ENCODE measurements around the gene GPC5. TPM values are rescaled to one million over a fixed set of nuclear protein-coding genes. Genes with fewer than 3 reads are reported as not detected.

GPC5 gene
- total RNA-seq, 4 donors from 2014 or later, result 0.24 to 30.8 (median 1.8) TPM; not detected in 1

GRCh38 chr13:92487238-92487637 is 1088.8 kb downstream of the GPC5 start:
- H3K27ac ChIP-seq, result no peak overlapping the region
- no peak overlapping the region for H3K4me3 ChIP-seq
- H3K4me1 ChIP-seq, result no peaks in the 10 kb centered on the region
- no peaks in the 10 kb centered on the region for H3K9me3 ChIP-seq
- H3K27me3 ChIP-seq, result no peaks in the 10 kb centered on the region
- no peak for DNase-seq
- H3K36me3 ChIP-seq, result no peaks in the 10 kb centered on the region
- intact Hi-C loops (cut with DNase I; ENCODE audit: low total_unique reads), result no loop called here
- TF ChIP-seq POLR2A (IDR thresholded peaks at IDR 0.05), result no peak
- no peak for TF ChIP-seq CTCF (IDR thresholded peaks at IDR 0.05)

- intact Hi-C loops (cut with DNase I; ENCODE audit: low total_unique reads), result no loop called here
- no peak for DNase-seq
- Histone ChIP-seq H3K4me1 (no peaks in the 10 kb centered on the region), H3K36me3 (no peaks in the 10 kb centered on the region), H3K27ac (no peak overlapping the region), H3K9me3 (no peaks in the 10 kb centered on the region), H3K27me3 (no peaks in the 10 kb centered on the region), H3K4me3 (no peak overlapping the region)
- TF ChIP-seq POLR2A (IDR thresholded peaks at IDR 0.05) (no peak), CTCF (IDR thresholded peaks at IDR 0.05) (no peak)
Measured at GRCh38 chr13:92488249-92488852, 1089.9 kb downstream of the GPC5 start.

GRCh38 chr13:92491839-92492238 is 1093.4 kb downstream of the GPC5 start:
- H3K4me3 ChIP-seq, result no peak overlapping the region

DNA sequence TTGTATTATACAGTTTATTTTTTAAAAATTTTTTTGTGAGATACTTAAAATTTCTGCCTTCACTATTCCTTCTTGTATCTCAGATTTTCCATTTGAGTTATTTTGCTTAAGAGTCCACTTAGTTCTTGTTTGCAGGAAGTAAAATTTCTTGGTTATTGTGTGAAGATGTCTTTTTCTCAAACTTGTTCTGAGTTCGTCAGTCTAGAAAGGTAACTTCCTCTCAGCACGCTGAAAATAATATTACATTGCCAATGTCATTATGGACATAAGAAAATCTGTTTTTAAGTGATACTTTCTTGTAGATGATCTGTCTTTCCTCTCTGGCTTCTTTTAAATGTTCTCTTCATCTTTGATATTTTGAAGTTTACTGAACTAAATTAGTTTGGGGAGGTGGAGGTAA is 1096.5 kb downstream of the GPC5 start:
- Histone ChIP-seq H3K9me3 (no peaks in the 10 kb centered on the region), H3K27ac (no peak overlapping the region), H3K4me1 (no peaks in the 10 kb centered on the region), H3K4me3 (no peak overlapping the region), H3K36me3 (no peaks in the 10 kb centered on the region), H3K27me3 (no peaks in the 10 kb centered on the region)
- no peak for TF ChIP-seq POLR2A (IDR thresholded peaks at IDR 0.05)
- no peak for TF ChIP-seq CTCF (IDR thresholded peaks at IDR 0.05)
- intact Hi-C loops (cut with DNase I; ENCODE audit: low total_unique reads), result no loop called here
- no peak for DNase-seq

More at GRCh38 chr13:92491839-92492238, 1093.4 kb downstream of the GPC5 start:
- Histone ChIP-seq H3K4me1 (no peaks in the 10 kb centered on the region), H3K9me3 (no peaks in the 10 kb centered on the region), H3K36me3 (no peaks in the 10 kb centered on the region), H3K27ac (no peak overlapping the region), H3K27me3 (no peaks in the 10 kb centered on the region)
- TF ChIP-seq POLR2A (IDR thresholded peaks at IDR 0.05) (no peak), CTCF (IDR thresholded peaks at IDR 0.05) (no peak)
- DNase-seq, result no peak
- intact Hi-C loops (cut with DNase I; ENCODE audit: low total_unique reads), result no loop called here

DNA sequence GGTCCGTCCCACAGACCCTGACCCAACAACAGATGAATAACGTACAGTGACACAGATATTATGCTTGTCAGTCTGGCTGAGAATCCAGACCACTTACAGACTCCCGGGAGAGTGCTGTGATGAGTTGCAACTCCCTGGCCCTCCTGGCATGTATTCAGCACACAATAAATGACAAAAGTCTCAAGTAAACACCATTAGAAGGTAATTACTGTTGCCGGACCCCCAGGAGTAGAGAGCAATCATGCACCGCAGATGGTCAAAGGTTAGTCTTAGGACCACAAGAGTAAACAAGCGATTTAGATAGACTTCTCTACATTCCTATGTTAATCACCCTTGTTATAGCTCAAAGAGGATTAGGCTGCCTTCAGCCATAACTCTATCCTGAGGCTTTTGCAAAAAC is 1101.8 kb downstream of the GPC5 start:
- TF ChIP-seq CTCF (IDR thresholded peaks at IDR 0.05), result no peak
- no peak for TF ChIP-seq POLR2A (IDR thresholded peaks at IDR 0.05)
- no peaks in the 10 kb centered on the region for H3K27me3 ChIP-seq
- H3K4me1 ChIP-seq, result no peaks in the 10 kb centered on the region
- no peak for DNase-seq
- no peak overlapping the region for H3K27ac ChIP-seq
- H3K9me3 ChIP-seq, result no peaks in the 10 kb centered on the region
- intact Hi-C loops (cut with DNase I; ENCODE audit: low total_unique reads), result no loop called here
- H3K4me3 ChIP-seq, result no peak overlapping the region
- H3K36me3 ChIP-seq, result peaks cover 0 to 2% of the 10 kb centered on the region in 2 donors

Measured in uterus (tissue), 4 donors.